Neural progenitor cell (in vitro differentiated cells): ENCODE measurements around the gene PTOV1. TPM values are rescaled to one million over a fixed set of nuclear protein-coding genes. Genes with fewer than 3 reads are reported as not detected.

Source experiments
- DNase-seq: peaks from one replicate; pipeline ENCODE4 v3.0.0-alpha.2; 2016; ENCODE audit warnings: low spot score
- H2AFZ ChIP-seq: fragments of 200-600 bp; sonication (generic); replicated peaks from 2 replicates; pipeline ENCODE4 v1.6.1; 2016; ENCODE audit warnings: antibody characterized with exemption
- H3F3A ChIP-seq: fragments of 200-600 bp; sonication (generic); 2 replicates; pipeline ENCODE4 v1.6.1; 2016; ENCODE audit warnings: antibody characterized with exemption, low read depth
- H3K27ac ChIP-seq: fragments of 200-600 bp; sonication (generic); 2 replicates; pipeline ENCODE4 v1.5.1; 2016; ENCODE audit warnings: mild to moderate bottlenecking
- H3K27me3 ChIP-seq: fragments of 200-600 bp; sonication (generic); 2 replicates; pipeline ENCODE4 v1.6.1; 2016; ENCODE audit warnings: mild to moderate bottlenecking, moderate library complexity
- H3K36me3 ChIP-seq: fragments of 200-600 bp; sonication (generic); 2 replicates; pipeline ENCODE4 v1.5.1; 2016
- H3K4me1 ChIP-seq: fragments of 200-600 bp; sonication (generic); 2 replicates; pipeline ENCODE4 v1.6.1; 2016; ENCODE audit warnings: mixed run types
- H3K4me2 ChIP-seq: fragments of 200-600 bp; sonication (generic); 2 replicates; pipeline ENCODE4 v1.6.1; 2016
- H3K4me3 ChIP-seq: fragments of 200-600 bp; sonication (generic); 2 replicates; pipeline ENCODE4 v1.5.1; 2016
- H3K79me2 ChIP-seq: fragments of 200-600 bp; sonication (generic); 2 replicates; pipeline ENCODE4 v1.6.1; 2016; ENCODE audit warnings: low read depth
- H3K9ac ChIP-seq: fragments of 200-600 bp; sonication (generic); 2 replicates; pipeline ENCODE4 v1.6.1; 2016
- H3K9me3 ChIP-seq: fragments of 200-600 bp; sonication (generic); 2 replicates; pipeline ENCODE4 v1.5.1; 2016; ENCODE audit warnings: low read depth
- H4K20me1 ChIP-seq: fragments of 200-600 bp; sonication (generic); 2 replicates; pipeline ENCODE4 v1.6.1; 2016; ENCODE audit warnings: low read depth
- H3K27ac Mint-ChIP-seq: 3 replicates; pipeline ENCODE4 v1.8.0; 2021; ENCODE audit warnings: mixed read lengths
- H3K27me3 Mint-ChIP-seq: 2 replicates; pipeline ENCODE4 v1.8.0; 2022; ENCODE audit warnings: low read depth, mild to moderate bottlenecking, inconsistent platforms, moderate library complexity, mixed read lengths; ENCODE audit not compliant: insufficient read depth
- H3K36me3 Mint-ChIP-seq: 3 replicates; pipeline ENCODE4 v1.8.0; 2021; ENCODE audit warnings: mixed read lengths
- H3K4me1 Mint-ChIP-seq: 3 replicates; pipeline ENCODE4 v1.8.0; 2021; ENCODE audit warnings: mixed read lengths
- H3K4me3 Mint-ChIP-seq: 3 replicates; pipeline ENCODE4 v1.8.0; 2021; ENCODE audit warnings: mild to moderate bottlenecking, moderate library complexity, mixed read lengths
- H3K9me3 Mint-ChIP-seq: 3 replicates; pipeline ENCODE4 v1.8.0; 2020; ENCODE audit warnings: mixed read lengths
- EZH2 ChIP-seq: fragments of 200-600 bp; sonication (generic); IDR thresholded peaks from 2 replicates; pipeline ENCODE4 v1.6.1; 2017; ENCODE audit warnings: antibody characterized with exemption, mild to moderate bottlenecking, moderate library complexity
- EZH2phosphoT487 ChIP-seq: fragments of 200-600 bp; sonication (generic); IDR thresholded peaks from 2 replicates; pipeline ENCODE4 v1.6.1; 2017; ENCODE audit warnings: antibody characterized with exemption
- total RNA-seq: library from RNA; depleted of rRNA; stranded (reverse); fragments of >200 nt; gene quantifications from 2 replicates; pipeline ENCODE4 v1.2.3, GENCODE V29; 2015; ENCODE audit warnings: low replicate concordance
- TF ChIP-seq, protein P1 (sequence below): fragments of 200-600 bp; sonication (generic); IDR thresholded peaks from 2 replicates; pipeline ENCODE4 v1.5.1; 2017; ENCODE audit warnings: antibody characterized with exemption, mild to moderate bottlenecking

Gene PTOV1
- total RNA-seq, 1 donor from 2014 or later = 63.5 TPM

DNA sequence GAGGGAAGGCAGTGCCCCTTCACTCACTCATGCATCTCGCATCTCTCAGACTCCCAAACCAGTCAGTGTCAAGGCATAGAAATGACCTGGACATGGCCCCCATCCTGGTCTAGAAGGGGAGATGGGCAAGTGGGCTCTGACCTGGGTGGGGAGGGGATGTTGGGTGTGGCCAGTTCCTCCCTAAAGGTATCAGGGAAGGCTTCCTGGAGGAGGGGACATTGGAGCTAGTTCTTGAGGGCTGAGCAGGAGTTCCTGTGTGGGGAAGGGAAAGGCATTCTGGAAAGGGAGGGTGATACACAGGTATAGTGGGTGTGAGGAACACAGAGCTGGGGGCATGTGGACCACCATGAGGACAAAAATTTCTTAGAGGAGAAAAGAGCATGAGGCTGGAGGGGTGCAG is 41.8 kb downstream of the PTOV1 start:
- no peaks in the 10 kb centered on the region for H3K9me3 Mint-ChIP-seq
- H3K27ac Mint-ChIP-seq = no peak overlapping the region

DNA sequence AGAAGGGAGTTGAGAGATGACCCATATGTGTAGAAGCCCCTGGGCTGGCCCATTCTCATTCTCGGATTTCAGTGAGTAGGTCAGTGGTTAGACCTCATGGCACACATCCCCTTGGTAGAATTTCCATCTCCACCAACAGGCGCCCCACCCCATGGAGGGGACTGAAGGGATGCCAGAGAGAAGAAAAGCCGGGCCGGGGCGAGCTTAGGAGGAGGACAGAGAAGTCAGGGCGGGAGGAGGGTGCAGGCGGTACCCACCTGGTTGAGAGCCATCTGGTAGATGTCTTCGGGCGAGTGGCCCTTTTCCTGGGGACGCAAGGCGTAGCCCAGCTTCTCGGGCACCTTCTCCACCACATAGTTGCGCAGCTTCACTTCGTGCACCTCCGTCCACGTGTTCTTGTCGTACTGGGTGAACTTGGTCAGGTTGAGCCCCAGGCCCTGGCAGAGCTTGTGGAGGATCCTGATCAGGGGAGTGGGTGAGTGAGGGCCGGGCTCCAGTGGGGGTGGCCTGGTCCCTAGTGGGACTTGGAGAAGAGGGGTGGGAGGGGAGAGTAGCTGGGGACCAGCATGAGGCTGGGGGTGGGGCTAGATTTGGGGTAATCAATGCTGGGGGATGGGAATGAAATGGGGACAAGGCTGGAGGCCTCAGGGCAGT is 43.2 kb downstream of the PTOV1 start:
- H3K36me3 ChIP-seq = no peaks in the 10 kb centered on the region
- Mint-ChIP-seq H3K27ac (no peak overlapping the region), H3K9me3 (no peaks in the 10 kb centered on the region), H3K36me3 (no peaks in the 10 kb centered on the region), H3K27me3 (peaks cover 23% of the 10 kb centered on the region), H3K4me1 (peaks cover 19% of the 10 kb centered on the region), H3K4me3 (no peak overlapping the region)
- H3K4me1 ChIP-seq = no peaks in the 10 kb centered on the region
- no peaks in the 10 kb centered on the region for H3K79me2 ChIP-seq
- no peak overlapping the region for H3K27ac ChIP-seq
- peaks cover 21% of the 10 kb centered on the region for H3K27me3 ChIP-seq
- no peak for DNase-seq
- no peak overlapping the region for H3K4me2 ChIP-seq
- no peak overlapping the region for H3K9ac ChIP-seq
- peaks cover 23% of the 10 kb centered on the region for H3F3A ChIP-seq
- TF ChIP-seq, protein P1, sequence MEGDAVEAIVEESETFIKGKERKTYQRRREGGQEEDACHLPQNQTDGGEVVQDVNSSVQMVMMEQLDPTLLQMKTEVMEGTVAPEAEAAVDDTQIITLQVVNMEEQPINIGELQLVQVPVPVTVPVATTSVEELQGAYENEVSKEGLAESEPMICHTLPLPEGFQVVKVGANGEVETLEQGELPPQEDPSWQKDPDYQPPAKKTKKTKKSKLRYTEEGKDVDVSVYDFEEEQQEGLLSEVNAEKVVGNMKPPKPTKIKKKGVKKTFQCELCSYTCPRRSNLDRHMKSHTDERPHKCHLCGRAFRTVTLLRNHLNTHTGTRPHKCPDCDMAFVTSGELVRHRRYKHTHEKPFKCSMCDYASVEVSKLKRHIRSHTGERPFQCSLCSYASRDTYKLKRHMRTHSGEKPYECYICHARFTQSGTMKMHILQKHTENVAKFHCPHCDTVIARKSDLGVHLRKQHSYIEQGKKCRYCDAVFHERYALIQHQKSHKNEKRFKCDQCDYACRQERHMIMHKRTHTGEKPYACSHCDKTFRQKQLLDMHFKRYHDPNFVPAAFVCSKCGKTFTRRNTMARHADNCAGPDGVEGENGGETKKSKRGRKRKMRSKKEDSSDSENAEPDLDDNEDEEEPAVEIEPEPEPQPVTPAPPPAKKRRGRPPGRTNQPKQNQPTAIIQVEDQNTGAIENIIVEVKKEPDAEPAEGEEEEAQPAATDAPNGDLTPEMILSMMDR = no peak
- TF ChIP-seq EZH2phosphoT487 = no peak
- TF ChIP-seq EZH2 = no peak
- H3K9me3 ChIP-seq = no peaks in the 10 kb centered on the region
- H2AFZ ChIP-seq = no peak overlapping the region
- no peak overlapping the region for H3K4me3 ChIP-seq
- H4K20me1 ChIP-seq = no peaks in the 10 kb centered on the region

More for the DNA sequence above, 41.8 kb downstream of the PTOV1 start:
- Histone ChIP-seq H3K4me1 (no peaks in the 10 kb centered on the region), H3F3A (peaks cover 23% of the 10 kb centered on the region), H3K9me3 (no peaks in the 10 kb centered on the region), H3K27ac (no peak overlapping the region), H4K20me1 (no peaks in the 10 kb centered on the region), H3K4me2 (no peak overlapping the region), H2AFZ (no peak overlapping the region), H3K36me3 (no peaks in the 10 kb centered on the region), H3K4me3 (no peak overlapping the region), H3K27me3 (peaks cover 24% of the 10 kb centered on the region), H3K79me2 (no peaks in the 10 kb centered on the region), H3K9ac (no peak overlapping the region)
- H3K4me3 Mint-ChIP-seq = peak overlapping the region; percentile 30
- H3K27me3 Mint-ChIP-seq = peaks cover 25% of the 10 kb centered on the region
- peaks cover 17% of the 10 kb centered on the region for H3K4me1 Mint-ChIP-seq
- DNase-seq = no peak
- H3K36me3 Mint-ChIP-seq = no peaks in the 10 kb centered on the region
- TF ChIP-seq EZH2 (no peak), EZH2phosphoT487 (no peak)
- TF ChIP-seq, protein P1 = no peak

DNA sequence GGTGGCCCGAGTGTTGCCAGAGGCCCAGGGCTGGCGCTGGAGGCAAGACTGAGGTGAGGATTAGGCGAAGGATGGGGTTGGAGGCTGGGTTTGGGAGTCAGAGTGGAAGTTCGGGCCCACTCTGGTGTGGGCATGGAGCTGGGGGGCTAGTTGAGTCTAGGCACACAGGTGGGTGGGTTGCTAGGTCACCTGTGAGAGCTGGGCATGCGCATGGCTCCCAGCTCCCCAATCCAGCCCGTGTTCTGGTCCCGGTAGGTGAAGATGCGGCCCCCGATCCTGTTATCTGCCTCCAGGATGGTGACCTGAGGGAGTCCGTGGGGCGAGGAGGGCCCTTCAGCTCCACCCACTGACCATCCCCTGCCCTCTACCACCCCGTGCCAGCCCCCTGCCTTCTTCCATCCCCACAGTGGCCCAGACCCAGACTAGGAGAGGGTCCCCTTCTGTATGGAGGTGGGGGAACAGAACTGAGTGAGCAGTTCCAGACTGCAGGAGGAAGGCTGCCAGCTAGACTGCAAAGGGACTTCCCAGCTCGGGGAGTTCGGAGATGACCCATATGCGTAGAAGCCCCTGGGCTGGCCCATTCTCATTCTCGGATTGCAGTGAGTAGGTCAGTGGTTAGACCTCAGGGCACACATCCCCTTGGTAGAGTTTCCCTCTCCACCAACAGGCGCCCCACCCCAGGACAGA is 44.1 kb downstream of the PTOV1 start:
- no peaks in the 10 kb centered on the region for H4K20me1 ChIP-seq
- TF ChIP-seq, protein P1 = no peak
- TF ChIP-seq EZH2 (no peak), EZH2phosphoT487 (no peak)
- Mint-ChIP-seq H3K9me3 (no peaks in the 10 kb centered on the region), H3K36me3 (no peaks in the 10 kb centered on the region), H3K4me3 (no peak overlapping the region), H3K27ac (peak overlapping the region; percentile 46), H3K4me1 (peaks cover 19% of the 10 kb centered on the region), H3K27me3 (peaks cover 19% of the 10 kb centered on the region)
- peaks cover 14% of the 10 kb centered on the region for H3K27me3 ChIP-seq
- H3K79me2 ChIP-seq = no peaks in the 10 kb centered on the region
- H3K9ac ChIP-seq = no peak overlapping the region
- H2AFZ ChIP-seq = no peak overlapping the region
- H3F3A ChIP-seq = peaks cover 14% of the 10 kb centered on the region
- no peaks in the 10 kb centered on the region for H3K9me3 ChIP-seq
- no peak overlapping the region for H3K27ac ChIP-seq
- no peak overlapping the region for H3K4me3 ChIP-seq
- H3K4me2 ChIP-seq = no peak overlapping the region
- no peaks in the 10 kb centered on the region for H3K36me3 ChIP-seq
- DNase-seq = no peak
- H3K4me1 ChIP-seq = no peaks in the 10 kb centered on the region
